ENCODE measurements around the gene VWA5B1. TPM values are rescaled to one million over a fixed set of nuclear protein-coding genes. Genes with fewer than 3 reads are reported as not detected.

Gene VWA5B1
- total RNA-seq, 1 donor from 2014 or later = not detected

DNA sequence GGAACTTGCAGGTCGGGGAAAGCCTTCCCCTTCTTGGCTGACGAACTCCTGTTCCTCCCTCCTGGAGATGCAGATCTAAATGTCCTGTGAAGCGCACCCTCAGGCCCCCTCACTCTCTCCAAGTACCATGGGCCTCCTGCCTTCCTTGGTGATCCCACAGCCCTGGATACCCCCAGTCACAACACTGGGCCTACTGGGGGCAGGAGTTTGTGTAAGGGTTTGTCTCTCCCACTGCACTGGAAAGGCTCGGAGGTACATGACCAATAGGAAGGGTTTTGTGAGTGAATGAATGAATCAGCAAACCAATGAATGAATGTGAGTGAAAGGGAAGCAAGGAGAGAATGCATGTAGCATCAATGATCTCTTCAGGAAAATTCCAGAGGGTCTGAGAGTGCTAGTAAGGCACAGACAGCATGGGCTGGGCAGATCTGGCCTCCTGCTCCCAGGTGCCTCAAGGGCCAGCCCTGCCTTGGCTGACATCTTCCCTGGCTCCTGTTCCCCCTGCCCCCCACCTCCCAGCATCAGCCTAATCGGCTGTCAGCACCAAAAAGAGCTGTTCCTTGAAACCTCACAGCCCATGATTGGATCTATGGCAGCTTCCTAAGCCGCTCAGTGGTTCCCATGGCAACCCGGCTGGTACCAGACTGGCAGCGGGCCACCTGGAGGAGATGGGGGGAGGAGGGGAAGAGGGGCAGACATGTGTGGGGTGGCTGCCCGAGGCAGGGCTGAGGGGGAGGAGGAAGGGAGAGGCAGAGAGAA, 95.8 kb downstream of the VWA5B1 start:
- H3K27me3 ChIP-seq = no peaks in the 10 kb centered on the region
- H3K4me1 ChIP-seq = no peaks in the 10 kb centered on the region
- DNase-seq (ENCODE audit: low spot score in 2 of 2) = no peak
- H3K36me3 ChIP-seq = no peaks in the 10 kb centered on the region
- no peaks in the 10 kb centered on the region for H3K9me3 ChIP-seq
- TF ChIP-seq, protein P1, sequence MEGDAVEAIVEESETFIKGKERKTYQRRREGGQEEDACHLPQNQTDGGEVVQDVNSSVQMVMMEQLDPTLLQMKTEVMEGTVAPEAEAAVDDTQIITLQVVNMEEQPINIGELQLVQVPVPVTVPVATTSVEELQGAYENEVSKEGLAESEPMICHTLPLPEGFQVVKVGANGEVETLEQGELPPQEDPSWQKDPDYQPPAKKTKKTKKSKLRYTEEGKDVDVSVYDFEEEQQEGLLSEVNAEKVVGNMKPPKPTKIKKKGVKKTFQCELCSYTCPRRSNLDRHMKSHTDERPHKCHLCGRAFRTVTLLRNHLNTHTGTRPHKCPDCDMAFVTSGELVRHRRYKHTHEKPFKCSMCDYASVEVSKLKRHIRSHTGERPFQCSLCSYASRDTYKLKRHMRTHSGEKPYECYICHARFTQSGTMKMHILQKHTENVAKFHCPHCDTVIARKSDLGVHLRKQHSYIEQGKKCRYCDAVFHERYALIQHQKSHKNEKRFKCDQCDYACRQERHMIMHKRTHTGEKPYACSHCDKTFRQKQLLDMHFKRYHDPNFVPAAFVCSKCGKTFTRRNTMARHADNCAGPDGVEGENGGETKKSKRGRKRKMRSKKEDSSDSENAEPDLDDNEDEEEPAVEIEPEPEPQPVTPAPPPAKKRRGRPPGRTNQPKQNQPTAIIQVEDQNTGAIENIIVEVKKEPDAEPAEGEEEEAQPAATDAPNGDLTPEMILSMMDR (IDR thresholded peaks at IDR 0.05) = no peak
- no peak overlapping the region for H3K27ac ChIP-seq
- H3K4me3 ChIP-seq = no peak overlapping the region
- intact Hi-C loops (cut with DNase I) = no loop called here

DNA sequence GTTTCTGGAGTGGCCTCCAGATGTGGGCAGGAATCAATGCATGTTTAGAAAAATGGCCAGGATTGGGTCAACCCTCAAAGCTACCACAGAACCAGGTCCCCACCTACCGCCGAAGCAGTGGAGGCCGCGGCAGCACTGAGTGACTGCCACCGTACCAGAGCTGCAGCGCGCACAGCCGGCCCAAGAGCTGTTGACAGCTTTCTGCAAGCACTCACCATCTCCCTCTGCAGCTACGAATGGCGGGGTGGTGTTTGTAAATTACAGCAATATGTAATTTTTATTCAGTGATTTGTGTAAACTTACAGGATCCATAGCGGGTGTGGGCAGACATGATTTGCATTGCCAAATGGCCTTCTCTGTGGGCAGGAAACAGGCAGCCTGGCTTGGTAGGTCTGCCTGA, 98.9 kb downstream of the VWA5B1 start:
- no peak overlapping the region for H3K27ac ChIP-seq
- H3K4me3 ChIP-seq = no peak overlapping the region
- TF ChIP-seq, protein P1 (IDR thresholded peaks at IDR 0.05) = no peak
- no peak for DNase-seq (ENCODE audit: low spot score in 2 of 2)
- no peaks in the 10 kb centered on the region for H3K4me1 ChIP-seq
- no peaks in the 10 kb centered on the region for H3K27me3 ChIP-seq
- intact Hi-C loops (cut with DNase I) = no loop called here
- H3K9me3 ChIP-seq = no peaks in the 10 kb centered on the region
- H3K36me3 ChIP-seq = no peaks in the 10 kb centered on the region

DNA sequence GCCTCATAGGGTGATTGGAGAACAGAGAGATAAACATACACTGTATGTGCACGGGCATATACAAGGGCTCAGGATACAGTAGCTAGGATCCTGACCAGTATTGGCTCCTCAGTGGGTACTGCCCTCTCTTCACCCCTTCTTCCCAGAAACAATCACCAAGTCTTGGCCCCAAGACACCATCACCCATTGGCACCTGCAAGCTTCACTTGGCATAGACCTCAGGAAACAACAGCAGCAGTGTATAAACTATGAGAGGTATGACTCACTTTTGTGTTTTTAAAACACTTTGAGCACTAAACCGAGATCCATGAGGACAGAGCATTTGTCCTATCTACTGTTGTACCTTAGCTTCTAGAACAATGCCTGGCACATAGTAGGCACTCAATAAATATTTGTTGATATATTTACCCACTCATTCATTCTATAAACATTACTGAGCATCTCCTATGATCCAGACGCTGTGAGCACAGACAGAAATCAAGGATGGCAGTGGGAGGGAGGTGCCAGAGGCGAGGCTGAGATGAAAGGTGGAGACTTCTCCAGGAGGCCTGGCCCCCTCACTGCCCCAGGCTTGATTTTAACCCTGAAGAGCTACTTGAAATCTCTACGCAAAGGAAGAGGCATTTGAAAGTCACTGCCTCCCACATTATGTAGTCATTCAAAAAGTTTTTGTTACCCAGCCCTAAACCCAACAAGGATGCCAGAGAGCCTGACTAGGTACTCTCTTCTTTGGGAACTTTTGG, 100.1 kb downstream of the VWA5B1 start:
- Histone ChIP-seq H3K36me3 (no peaks in the 10 kb centered on the region), H3K27me3 (no peaks in the 10 kb centered on the region)
- intact Hi-C loops (cut with DNase I) = no loop called here

DNA sequence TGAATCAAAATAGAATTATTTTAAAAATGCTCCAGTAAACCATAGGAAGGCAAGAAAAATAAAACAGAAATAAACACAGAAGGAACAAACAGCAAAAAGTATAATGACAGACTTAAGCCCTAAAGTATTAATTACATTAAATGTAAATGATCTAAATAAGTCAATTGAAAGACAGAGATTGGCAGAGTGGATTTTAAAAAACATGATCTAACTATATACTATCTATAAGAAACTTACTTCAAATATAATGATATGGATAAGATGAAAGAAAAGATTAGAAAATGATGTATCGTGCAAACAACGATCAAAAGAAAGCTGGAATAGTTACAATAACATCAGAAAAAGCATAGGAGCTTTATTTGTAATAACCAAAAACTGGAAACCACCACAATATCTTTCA, 104.6 kb downstream of the VWA5B1 start:
- H3K27ac ChIP-seq = no peak overlapping the region
- intact Hi-C loops (cut with DNase I) = no loop called here
- no peaks in the 10 kb centered on the region for H3K9me3 ChIP-seq
- H3K27me3 ChIP-seq = no peaks in the 10 kb centered on the region
- DNase-seq (ENCODE audit: low spot score in 2 of 2) = no peak
- H3K36me3 ChIP-seq = no peaks in the 10 kb centered on the region
- no peak overlapping the region for H3K4me3 ChIP-seq
- no peaks in the 10 kb centered on the region for H3K4me1 ChIP-seq
- TF ChIP-seq, protein P1 (IDR thresholded peaks at IDR 0.05) = no peak

More for the DNA sequence above, 100.1 kb downstream of the VWA5B1 start:
- TF ChIP-seq, protein P1 (IDR thresholded peaks at IDR 0.05) = no peak
- DNase-seq (ENCODE audit: low spot score in 2 of 2) = no peak
- Histone ChIP-seq H3K9me3 (no peaks in the 10 kb centered on the region), H3K4me1 (no peaks in the 10 kb centered on the region), H3K4me3 (no peak overlapping the region), H3K27ac (no peak overlapping the region)

DNA sequence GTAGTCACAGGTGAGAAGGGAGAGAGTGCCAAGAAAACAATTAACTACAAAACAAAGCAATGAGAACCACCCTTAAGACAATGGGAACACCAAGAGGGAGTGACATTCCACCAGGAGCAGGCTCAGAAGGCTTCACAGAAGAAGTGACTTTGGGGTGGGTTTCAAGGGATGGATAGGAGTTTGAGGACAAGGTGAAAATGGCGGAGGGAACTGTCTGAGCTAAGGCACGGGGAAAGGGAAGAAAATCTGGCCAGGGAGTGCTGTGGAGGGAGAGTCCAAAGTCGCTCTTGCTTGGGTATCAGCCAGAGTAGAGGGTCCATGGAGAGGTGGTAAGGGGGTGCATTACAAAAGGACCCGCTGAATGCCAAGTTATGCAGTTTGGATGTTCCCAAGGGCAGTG, 108.1 kb downstream of the VWA5B1 start:
- H3K4me3 ChIP-seq = no peak overlapping the region
- no peaks in the 10 kb centered on the region for H3K4me1 ChIP-seq
- H3K36me3 ChIP-seq = no peaks in the 10 kb centered on the region
- intact Hi-C loops (cut with DNase I) = no loop called here
- TF ChIP-seq, protein P1 (IDR thresholded peaks at IDR 0.05) = no peak
- no peak overlapping the region for H3K27ac ChIP-seq
- H3K9me3 ChIP-seq = no peaks in the 10 kb centered on the region
- no peak for DNase-seq (ENCODE audit: low spot score in 2 of 2)
- no peaks in the 10 kb centered on the region for H3K27me3 ChIP-seq

Data from ascending aorta (tissue), 2 donors.